Activated T-helper 1 cell treated with anti-CD3 and anti-CD28 coated beads, Interleukin-2, amount 50 U/mL, for 16 hours (primary cell): Measurements from ENCODE around the gene VPS37D.
"Not testable (repeated sequence)": the region's sequence is repeated elsewhere in the genome, so short reads cannot be mapped to it uniquely, and the experiment has no call there.

Experiments used
- DNase-seq, 2 donors: peaks; one replicate each; pipeline ENCODE4 v3.0.0-alpha.2; 2020; ENCODE audit warnings: low read depth in 1 of 2, low spot score in 1 of 2

The VPS37D gene, protein sequence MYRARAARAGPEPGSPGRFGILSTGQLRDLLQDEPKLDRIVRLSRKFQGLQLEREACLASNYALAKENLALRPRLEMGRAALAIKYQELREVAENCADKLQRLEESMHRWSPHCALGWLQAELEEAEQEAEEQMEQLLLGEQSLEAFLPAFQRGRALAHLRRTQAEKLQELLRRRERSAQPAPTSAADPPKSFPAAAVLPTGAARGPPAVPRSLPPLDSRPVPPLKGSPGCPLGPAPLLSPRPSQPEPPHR

DNA sequence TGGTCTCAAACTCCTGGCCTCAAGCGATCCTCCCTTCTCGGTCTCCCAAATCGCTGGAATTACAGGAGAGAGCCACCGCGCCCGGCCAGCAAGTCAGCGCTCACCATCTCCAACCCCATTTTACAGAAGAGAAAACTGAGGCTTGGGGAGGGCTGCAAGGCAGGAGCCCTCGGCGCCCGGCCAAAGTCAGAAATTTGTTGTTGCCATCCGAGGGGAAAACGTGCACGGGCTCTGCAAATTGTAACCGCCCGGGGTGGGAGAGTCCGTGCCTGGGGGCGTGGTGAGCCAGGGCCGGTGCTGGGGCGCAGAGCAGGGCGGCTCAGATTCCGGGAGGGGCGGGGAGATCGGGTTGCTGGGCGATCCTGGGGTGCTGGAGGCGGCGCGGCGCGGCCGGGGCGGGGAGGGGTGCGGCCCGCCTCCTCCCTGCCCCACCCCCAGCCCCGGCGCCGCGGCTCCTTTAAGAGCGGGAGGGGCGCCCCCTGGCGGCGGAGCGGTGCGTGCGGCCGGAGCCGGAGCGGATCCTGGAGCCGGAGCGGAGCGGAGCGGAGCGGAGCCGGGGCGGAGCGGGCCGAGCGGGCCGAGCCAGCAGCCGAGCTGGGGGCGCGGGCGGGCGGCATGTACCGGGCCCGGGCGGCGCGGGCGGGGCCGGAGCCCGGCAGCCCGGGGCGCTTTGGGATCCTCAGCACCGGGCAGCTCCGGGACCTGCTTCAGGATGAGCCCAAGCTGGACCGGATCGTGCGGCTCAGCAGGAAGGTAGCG lies at the start of gene VPS37D:
Gene VPS37D, plus strand, starts transcription at position 488 of the 759 bp plus-strand sequence. Its CDS starts 128 bp downstream, at position 616.
- DNase-seq = peak; percentile 92 to 93

- DNase-seq = no peak
Observed at GRCh38 chr7:73618538-73618937, 49.1 kb upstream of the VPS37D start.

- not testable (repeated sequence) for DNase-seq
Observed at GRCh38 chr7:73619394-73619793, 48.2 kb upstream of the VPS37D start.

DNA sequence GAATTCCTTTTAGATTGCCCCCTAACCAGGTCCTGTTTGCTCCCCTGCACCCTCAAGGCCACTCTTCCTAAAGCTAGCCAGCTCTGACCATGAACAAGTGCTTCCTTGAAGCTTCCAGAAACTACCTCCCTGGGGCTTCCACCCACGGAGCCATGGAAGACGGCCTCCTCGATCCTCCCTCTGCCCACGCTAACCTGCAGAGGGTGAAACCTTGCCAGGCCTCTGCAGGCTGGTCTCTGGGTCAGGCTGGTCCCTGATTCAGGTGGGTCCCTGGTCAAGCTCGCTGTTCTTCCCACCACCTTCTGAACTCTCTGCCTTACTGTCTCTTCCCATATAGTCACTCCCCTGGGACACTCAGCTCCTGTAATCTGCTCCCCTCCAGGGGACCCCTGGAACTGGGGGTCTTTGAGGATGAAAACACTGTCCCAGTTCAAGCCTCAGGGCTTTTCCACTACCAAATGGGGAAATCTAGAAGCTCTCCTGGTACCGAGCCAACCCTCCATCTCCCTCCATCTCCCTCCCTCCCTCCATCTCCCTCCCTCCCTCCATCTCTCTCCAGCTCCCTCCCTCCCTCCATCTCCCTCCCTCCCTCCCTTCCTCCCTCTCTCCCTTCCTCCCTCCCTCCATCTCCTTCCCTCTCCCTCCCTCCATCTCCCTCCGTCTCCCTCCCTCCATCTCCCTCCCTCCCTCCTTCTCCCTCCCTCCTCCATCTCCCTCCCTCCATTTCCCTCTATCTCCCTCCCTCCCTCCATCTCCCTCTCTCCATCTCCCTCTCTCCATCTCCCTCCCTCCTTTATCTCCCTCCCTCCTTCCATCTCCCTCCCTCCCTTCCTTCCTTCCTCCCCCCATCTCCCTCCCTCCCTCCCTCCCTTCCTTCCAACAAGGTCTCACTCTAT lies 46.2 kb upstream of the VPS37D start:
- DNase-seq = no peak

- no peak for DNase-seq
Observed at GRCh38 chr7:73622527-73622908, 45.1 kb upstream of the VPS37D start.

DNA sequence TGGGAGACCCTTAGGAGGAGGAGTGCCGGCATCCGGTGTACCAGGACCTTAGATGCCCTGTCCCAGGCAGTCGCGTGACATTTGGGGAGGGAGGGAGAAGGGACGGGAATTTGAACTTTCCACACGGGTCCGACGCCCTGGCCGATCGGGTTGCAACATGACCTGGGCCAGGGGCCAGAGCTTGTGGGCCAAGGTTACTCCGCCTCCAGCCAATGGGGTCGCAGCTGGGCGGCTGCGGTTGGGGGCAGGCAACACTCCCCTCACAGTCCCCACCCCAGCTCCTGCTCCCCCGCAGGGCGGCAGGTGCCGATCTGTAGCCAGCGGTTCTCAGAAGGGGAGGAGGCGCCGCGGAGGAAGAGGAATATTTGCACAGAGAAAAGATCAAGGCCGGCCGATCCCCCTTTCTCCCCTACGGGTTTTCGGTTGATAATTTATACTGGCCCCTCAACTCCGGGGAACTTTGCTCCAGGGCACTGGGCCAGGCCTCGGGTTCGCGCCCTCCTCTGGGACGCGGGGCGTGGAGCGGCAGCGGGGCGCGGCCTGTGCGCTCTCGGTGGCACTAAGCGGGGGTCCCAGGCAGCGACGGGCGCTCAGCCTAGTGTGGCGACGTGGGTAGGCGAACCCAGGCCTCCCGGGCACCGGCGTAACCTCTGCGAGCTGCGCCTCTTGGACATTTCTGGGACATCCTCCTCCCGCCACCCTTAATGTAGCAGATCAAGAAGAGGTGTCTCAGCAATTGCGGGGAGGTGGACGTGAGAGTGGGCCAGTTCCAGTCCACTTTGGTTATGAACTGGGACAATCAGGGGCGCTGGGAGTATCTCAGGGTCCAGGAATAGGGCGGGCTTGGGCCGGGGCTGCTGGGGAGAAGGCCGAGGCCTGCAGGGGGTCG lies 44.5 kb upstream of the VPS37D start:
- no peak for DNase-seq

DNA sequence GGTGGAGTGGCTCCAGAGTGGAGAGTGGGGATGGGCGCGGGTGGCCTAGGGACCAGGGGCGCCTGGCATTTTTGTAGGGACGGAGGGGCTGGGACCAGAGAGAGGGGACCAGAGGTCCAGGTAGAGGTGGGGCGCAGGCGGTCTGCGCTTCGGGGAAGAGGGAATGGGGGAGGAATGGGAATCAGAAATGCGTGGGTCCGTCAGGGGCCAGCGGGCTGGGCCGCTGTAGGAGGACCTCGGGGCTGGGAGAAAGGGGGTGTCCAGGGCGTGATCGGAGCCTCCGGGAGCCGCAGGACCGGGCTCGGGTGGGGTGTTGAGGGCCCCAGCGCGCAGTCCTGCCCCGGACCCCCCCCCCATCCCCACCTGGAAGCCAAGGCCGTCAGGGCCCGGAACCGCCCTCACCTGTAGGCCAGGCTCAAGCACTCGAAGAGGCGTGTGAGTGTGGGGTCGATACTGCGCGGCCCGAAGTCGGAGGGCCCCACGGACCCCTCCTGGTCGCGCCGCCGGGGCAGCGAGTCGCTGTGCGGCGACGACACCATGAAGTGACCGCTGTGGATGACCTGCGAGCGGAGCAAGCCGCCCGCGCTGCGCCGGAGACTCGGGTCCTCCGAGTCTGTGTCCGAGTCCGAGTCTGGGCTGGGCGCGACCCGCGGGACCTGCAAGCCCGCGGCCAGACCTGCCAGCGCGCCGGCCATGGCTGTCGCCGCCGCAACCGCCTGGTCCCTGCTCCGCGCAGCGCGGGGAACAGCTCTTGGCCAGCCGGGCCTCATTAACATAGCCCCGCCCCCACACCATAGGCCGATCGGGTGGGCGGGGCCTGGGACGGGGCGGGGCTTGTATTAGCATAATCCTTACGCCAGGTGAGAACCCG lies 43.6 kb upstream of the VPS37D start, which contains the start of gene MLXIPL:
Gene MLXIPL, minus strand, starts transcription at position 725 of the 871 bp plus-strand sequence. Its CDS starts 30 bp downstream, at position 695.
- peak in 1 of 2 donors; percentile 29 for DNase-seq

GRCh38 chr7:73624669-73625001 lies 43.0 kb upstream of the VPS37D start:
- no peak for DNase-seq

GRCh38 chr7:73625276-73625675 lies 42.4 kb upstream of the VPS37D start:
- DNase-seq = no peak

DNA sequence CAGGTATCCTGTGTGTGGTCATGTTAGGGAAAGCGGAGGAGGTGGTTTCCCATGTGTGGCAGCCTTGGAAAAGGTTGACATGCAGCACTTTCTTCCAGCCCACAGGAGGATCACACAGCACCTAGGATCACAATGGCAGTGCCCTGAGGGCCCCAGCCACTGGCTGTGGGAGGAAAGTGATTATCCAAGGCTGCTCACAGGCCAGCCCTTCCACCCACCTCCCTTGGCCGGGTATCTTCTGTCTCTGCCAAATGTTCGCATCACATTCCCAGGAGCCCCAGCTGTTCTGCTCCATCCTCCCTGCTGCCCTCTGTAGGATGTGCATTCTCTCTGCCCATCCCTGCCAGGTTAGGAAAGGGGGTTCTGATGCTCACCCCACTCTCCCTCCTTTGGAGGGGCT lies 40.8 kb upstream of the VPS37D start:
- no peak for DNase-seq

- DNase-seq = no peak
Observed at GRCh38 chr7:73628504-73628903, 39.1 kb upstream of the VPS37D start.

- no peak for DNase-seq
Observed at GRCh38 chr7:73631558-73631957, 36.1 kb upstream of the VPS37D start.

DNA sequence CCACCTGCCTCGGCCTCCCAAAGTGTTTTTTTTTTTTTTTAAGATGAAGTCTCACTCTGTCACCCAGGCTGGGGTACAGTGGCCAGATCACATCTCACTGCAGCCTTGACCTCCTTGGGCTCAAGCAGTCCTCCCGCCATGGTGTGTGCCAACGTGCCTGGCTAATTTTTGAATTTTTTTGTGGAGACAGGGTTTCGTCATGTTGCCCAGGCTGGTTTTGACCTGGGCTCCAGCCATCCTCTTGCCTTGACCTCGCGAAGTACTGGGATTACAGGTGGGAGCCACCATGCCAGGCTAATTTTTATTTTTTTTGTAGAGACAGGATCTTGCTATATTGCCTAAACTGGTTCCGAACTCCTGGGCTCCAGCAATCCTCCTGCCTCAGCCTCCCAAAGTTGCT lies 34.3 kb upstream of the VPS37D start:
- DNase-seq = no peak

- no peak for DNase-seq
Observed at GRCh38 chr7:73633844-73634243, 33.8 kb upstream of the VPS37D start.

DNA sequence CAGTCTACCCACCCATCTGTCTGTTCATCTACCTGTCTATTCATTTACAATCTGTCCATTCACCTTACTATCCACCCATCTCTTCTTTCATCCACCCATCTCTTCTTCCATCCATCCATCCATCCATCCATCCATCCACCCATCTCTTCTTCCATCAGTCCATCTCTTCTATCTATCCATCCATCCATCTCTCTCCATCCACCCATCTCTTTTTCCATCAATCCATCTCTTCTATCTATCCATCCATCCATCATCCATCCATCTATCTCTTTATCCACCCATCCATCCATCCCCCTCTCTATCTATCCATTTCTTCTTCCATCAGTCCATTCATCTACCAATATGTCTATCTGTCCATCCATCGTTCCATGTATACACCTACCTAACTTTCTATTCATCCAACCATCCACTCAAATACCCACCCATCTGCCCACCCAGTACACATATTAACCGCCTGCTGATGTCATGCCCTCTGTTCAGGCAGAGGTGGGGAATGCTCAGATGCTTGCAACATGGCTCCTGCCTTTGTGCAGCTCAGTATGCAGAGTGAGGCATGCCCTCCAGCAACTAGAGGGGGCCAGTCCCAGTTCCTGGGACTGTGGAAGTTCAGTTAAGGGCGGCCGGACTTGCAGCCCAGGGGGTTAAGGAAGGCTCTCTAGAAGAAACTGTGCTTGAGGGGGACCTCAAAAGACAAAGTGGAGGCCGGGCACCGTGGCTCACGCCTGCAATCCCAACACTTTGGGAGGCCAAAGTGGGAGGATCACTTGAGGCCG lies 32.0 kb upstream of the VPS37D start:
- DNase-seq = no peak

GRCh38 chr7:73638911-73639310 lies 28.7 kb upstream of the VPS37D start:
- no peak for DNase-seq

- no peak for DNase-seq
Observed at GRCh38 chr7:73642834-73643233, 24.8 kb upstream of the VPS37D start.

- no peak for DNase-seq
Observed at GRCh38 chr7:73644688-73645286, 22.8 kb upstream of the VPS37D start.
